Activated T-helper 2 cell treated with anti-CD3 and anti-CD28 coated beads, Interferon-gamma antibody, Interleukin-2, Interleukin-4, amounts not matched to agents 10 μg/mL and 5 μg/mL and 100 μg/mL, durations not matched to agents 14 hours and 24 hours and 36 hours (primary cell): ENCODE results near the gene TXNRD2. TPM values are rescaled to one million over a fixed set of nuclear protein-coding genes. Genes with fewer than 3 reads are reported as not detected.

Experiments used
- DNase-seq: peaks from one replicate; pipeline ENCODE4 v3.0.0; 2021; ENCODE audit warnings: low spot score
- H3K27ac Mint-ChIP-seq: one replicate; pipeline ENCODE4 v1.8.0; 2021; ENCODE audit warnings: mixed read lengths
- H3K27me3 Mint-ChIP-seq: one replicate; pipeline ENCODE4 v1.8.0; 2021; ENCODE audit warnings: low read depth, mixed read lengths
- H3K36me3 Mint-ChIP-seq: one replicate; pipeline ENCODE4 v1.8.0; 2021; ENCODE audit warnings: low read depth, mixed read lengths
- H3K4me1 Mint-ChIP-seq: one replicate; pipeline ENCODE4 v1.8.0; 2021; ENCODE audit warnings: low read depth, mixed read lengths
- H3K4me3 Mint-ChIP-seq: one replicate; pipeline ENCODE4 v1.8.0; 2021; ENCODE audit warnings: low read depth, mild to moderate bottlenecking, moderate library complexity, mixed read lengths
- H3K9me3 Mint-ChIP-seq: one replicate; pipeline ENCODE4 v1.8.0; 2021; ENCODE audit warnings: mixed read lengths
- intact Hi-C: fragments of 100-400 bp; cut with micrococcal nuclease; formaldehyde crosslinking; loops from one replicate; pipeline ENCODE4 v1.15.1; 2023
- total RNA-seq: library from RNA; stranded (reverse); gene quantifications from 2 replicates; pipeline ENCODE4 v1.2.3, GENCODE V29; 2022

The TXNRD2 gene
- total RNA-seq, 1 donor from 2014 or later: 19.9 TPM

DNA sequence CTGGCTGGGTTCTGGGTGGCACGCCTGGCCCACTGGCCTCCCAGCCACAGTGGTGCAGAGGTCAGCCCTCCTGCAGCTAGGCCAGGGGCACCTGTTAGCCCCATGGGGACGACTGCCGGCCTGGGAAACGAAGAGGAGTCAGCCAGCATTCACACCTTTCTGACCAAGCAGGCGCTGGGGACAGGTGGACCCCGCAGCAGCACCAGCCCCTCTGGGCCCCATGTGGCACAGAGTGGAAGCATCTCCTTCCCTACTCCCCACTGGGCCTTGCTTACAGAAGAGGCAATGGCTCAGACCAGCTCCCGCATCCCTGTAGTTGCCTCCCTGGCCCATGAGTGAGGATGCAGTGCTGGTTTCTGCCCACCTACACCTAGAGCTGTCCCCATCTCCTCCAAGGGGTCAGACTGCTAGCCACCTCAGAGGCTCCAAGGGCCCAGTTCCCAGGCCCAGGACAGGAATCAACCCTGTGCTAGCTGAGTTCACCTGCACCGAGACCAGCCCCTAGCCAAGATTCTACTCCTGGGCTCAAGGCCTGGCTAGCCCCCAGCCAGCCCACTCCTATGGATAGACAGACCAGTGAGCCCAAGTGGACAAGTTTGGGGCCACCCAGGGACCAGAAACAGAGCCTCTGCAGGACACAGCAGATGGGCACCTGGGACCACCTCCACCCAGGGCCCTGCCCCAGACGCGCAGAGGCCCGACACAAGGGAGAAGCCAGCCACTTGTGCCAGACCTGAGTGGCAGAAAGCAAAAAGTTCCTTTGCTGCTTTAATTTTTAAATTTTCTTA is 27.7 kb upstream of the TXNRD2 start:
- DNase-seq: no peak
- intact Hi-C loops: no loop called here
- no peak overlapping the region for H3K4me3 Mint-ChIP-seq
- no peaks in the 10 kb centered on the region for H3K27me3 Mint-ChIP-seq
- no peaks in the 10 kb centered on the region for H3K9me3 Mint-ChIP-seq
- H3K4me1 Mint-ChIP-seq: no peaks in the 10 kb centered on the region
- peaks cover 13% of the 10 kb centered on the region for H3K36me3 Mint-ChIP-seq
- H3K27ac Mint-ChIP-seq: no peak overlapping the region

DNA sequence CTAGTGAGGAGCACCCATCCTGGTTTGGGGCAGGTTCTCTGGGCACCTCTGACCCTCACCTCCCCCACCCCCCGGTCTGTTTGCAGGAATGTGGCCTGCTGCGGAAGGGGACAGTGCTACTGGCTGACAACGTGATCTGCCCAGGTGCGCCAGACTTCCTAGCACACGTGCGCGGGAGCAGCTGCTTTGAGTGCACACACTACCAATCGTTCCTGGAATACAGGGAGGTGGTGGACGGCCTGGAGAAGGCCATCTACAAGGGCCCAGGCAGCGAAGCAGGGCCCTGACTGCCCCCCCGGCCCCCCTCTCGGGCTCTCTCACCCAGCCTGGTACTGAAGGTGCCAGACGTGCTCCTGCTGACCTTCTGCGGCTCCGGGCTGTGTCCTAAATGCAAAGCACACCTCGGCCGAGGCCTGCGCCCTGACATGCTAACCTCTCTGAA is 26.9 kb upstream of the TXNRD2 start:
- intact Hi-C loops: no loop called here
- Mint-ChIP-seq H3K4me1 (no peaks in the 10 kb centered on the region), H3K27ac (no peak overlapping the region), H3K36me3 (peaks cover 13% of the 10 kb centered on the region), H3K9me3 (no peaks in the 10 kb centered on the region), H3K27me3 (no peaks in the 10 kb centered on the region), H3K4me3 (no peak overlapping the region)
- no peak for DNase-seq

DNA sequence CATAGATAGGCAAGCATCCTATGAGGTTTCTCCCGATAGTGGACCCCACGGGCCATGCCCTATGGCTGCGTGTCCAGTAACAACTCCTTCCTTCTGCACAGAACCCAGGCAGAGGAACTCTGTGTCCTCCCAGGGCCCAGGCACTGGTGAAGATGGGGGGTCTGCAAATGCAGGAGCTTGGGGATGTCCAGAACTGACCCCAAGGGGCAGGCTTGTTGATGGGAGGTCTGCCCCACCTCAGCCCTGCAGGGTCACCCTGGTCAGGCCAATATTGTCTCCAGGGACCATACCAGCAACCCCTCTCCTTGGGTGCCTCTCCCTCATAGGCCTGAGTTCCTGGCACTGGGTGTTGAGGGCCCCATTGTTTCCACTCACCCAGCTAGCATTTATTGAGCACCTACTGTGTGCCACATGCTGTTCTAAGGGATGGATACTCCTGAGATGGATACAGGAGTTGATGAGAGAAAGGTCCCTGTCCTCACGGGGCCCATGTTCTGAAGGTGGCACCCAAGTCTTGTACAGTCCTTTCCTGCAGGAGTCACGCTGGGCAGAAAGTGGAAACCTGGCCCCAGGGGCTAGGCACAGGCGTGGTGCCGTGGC is 26.3 kb upstream of the TXNRD2 start:
- H3K27me3 Mint-ChIP-seq: no peaks in the 10 kb centered on the region
- no peak overlapping the region for H3K4me3 Mint-ChIP-seq
- no peak for DNase-seq
- peaks cover 2% of the 10 kb centered on the region for H3K4me1 Mint-ChIP-seq
- peaks cover 16% of the 10 kb centered on the region for H3K36me3 Mint-ChIP-seq
- H3K9me3 Mint-ChIP-seq: no peaks in the 10 kb centered on the region
- H3K27ac Mint-ChIP-seq: no peak overlapping the region
- intact Hi-C loops: no loop called here

DNA sequence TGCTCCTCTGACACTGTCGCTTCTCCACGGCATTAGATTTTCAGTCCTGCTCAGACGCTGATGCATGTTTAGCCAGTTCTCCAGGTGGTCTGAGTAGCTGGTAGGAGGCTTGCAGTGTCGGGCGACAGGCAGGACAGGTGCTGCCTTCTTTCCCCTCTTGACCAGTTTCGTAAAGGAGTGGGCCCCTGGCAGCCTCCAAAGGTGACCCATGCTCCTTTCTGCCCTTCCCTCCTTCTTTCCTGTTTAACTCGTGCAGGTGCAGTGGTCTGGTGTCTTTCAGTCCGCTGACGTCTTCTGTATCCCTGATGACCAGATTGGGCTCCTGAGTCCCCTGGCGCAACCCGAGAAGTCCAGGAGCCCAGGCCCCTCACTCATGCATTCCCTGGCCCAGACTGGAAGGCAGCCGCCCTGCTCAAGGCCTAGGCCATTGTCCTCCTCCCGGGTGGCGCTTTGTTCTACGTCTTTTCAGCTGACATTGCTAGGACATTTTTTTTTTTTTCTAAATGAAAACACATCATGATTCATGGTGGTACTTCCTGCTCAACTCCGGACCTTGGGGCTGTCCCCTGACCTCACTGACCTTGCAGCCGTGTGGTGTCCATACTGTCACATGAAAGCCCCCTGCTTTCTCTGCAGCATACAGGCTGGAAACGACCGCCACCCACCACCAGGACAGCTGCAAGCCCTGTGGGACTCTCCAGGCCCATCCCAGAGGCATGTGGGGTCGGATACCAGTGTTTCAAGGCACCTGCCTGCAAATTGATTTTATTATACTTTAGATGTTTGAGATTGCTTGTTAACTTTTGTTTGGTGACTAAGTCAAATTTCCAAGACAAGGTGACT is 25.5 kb upstream of the TXNRD2 start:
- H3K36me3 Mint-ChIP-seq: peaks cover 16% of the 10 kb centered on the region
- no peak for DNase-seq
- intact Hi-C loops: no loop called here

GRCh38 chr22:19965771-19966709 is 24.4 kb upstream of the TXNRD2 start:
- Mint-ChIP-seq H3K27me3 (no peaks in the 10 kb centered on the region), H3K4me3 (no peak overlapping the region), H3K4me1 (peaks cover 3% of the 10 kb centered on the region), H3K36me3 (peaks cover 16% of the 10 kb centered on the region), H3K27ac (no peak overlapping the region), H3K9me3 (no peaks in the 10 kb centered on the region)
- intact Hi-C loops: no loop called here
- DNase-seq: no peak

More for the DNA sequence above, 25.5 kb upstream of the TXNRD2 start:
- no peak overlapping the region for H3K4me3 Mint-ChIP-seq
- H3K27ac Mint-ChIP-seq: no peak overlapping the region
- H3K4me1 Mint-ChIP-seq: peaks cover 3% of the 10 kb centered on the region
- H3K27me3 Mint-ChIP-seq: no peaks in the 10 kb centered on the region
- H3K9me3 Mint-ChIP-seq: no peaks in the 10 kb centered on the region

DNA sequence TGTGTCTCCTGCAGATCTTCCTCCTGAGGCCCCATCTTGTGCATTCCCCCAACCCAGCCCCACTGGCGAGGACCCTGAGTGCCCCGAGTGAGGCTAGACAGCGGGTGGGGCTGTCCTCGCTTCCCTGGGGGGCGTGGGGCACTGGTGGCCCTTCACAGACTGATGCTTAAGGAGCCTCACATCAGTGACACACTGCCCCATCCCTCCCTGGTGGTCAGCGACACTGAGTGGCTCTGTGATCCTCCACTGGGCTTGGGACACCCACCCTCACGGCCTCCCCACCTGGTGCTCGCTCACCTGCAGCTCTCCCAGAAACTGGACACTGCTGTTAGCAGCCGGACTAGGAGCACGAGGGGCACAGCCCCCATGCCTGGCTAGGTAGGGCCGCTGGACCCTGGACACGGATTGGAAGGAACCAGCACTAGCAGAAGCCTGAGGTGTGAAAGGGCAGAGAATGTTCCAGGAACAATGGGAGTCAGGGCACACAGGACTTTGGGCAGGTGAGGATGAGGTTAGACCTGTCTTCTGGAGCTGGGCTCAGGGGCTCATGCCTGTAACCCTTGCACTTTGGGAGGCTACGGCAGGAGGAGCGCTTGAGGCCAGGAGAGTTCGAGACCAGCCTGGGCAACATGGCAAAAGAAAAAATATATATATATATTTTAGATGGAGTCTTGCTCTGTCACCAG is 23.2 kb upstream of the TXNRD2 start:
- Mint-ChIP-seq H3K4me1 (peaks cover 10% of the 10 kb centered on the region), H3K27me3 (no peaks in the 10 kb centered on the region), H3K27ac (no peak overlapping the region), H3K36me3 (peaks cover 16% of the 10 kb centered on the region), H3K4me3 (no peak overlapping the region), H3K9me3 (no peaks in the 10 kb centered on the region)
- DNase-seq: no peak
- intact Hi-C loops: no loop called here

DNA sequence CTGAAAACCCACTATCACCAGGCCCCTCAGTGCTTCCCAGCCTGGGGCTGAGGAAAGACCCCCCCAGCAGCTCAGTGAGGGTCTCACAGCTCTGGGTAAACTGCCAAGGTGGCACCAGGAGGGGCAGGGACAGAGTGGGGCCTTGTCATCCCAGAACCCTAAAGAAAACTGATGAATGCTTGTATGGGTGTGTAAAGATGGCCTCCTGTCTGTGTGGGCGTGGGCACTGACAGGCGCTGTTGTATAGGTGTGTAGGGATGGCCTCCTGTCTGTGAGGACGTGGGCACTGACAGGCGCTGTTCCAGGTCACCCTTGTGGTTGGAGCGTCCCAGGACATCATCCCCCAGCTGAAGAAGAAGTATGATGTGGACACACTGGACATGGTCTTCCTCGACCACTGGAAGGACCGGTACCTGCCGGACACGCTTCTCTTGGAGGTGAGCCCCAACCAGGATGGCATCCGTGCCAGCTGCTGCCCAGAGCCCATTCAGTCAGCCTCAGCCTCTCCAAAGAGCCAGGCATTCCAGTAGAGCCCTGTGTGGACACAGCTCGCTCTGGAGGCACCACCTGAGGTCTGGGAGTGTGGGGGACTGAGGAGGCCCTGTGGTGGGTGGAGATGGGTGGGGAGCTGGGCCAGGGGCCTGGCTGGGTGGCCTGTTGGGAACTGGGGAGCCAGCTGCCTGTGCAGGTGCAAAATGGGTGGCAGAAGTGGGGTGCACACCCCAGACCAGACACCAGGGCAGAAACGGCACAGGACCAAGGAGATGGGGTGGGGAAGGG is 22.4 kb upstream of the TXNRD2 start:
- Mint-ChIP-seq H3K4me3 (no peak overlapping the region), H3K27me3 (no peaks in the 10 kb centered on the region), H3K27ac (no peak overlapping the region), H3K36me3 (peaks cover 16% of the 10 kb centered on the region), H3K9me3 (no peaks in the 10 kb centered on the region), H3K4me1 (peaks cover 11% of the 10 kb centered on the region)
- no peak for DNase-seq
- intact Hi-C loops: no loop called here

- Mint-ChIP-seq H3K4me3 (no peak overlapping the region), H3K4me1 (peaks cover 11% of the 10 kb centered on the region), H3K36me3 (peaks cover 16% of the 10 kb centered on the region), H3K27me3 (no peaks in the 10 kb centered on the region), H3K27ac (peak overlapping the region; percentile 67), H3K9me3 (no peaks in the 10 kb centered on the region)
- intact Hi-C loops: no loop called here
- DNase-seq: no peak
Measured at GRCh38 chr22:19962909-19963806, 21.5 kb upstream of the TXNRD2 start.

- peak; percentile 44 for DNase-seq
- intact Hi-C loops: no loop called here
- H3K4me1 Mint-ChIP-seq: peaks cover 11% of the 10 kb centered on the region
Measured at GRCh38 chr22:19962246-19962908, 20.8 kb upstream of the TXNRD2 start.

DNA sequence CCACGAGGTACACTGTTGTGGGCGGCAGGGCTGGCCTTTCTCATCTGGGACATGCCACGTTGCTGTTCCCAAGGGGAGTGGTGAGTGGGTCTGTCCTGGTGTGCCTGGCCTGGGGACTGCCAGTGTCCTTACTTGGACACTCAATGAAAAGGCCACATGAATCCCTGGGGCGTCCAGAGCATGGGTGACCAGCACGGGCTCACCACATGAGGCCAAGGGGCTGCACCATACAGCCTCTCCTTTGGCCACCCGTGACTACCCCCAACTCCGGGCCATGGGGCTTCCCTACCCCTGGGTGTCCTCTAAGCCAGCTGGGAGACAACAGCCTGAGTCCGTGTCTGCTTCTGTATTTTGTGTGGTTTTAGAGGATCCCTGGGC is 20.2 kb upstream of the TXNRD2 start:
- no peak for DNase-seq
- no peaks in the 10 kb centered on the region for H3K9me3 Mint-ChIP-seq
- H3K27ac Mint-ChIP-seq: no peak overlapping the region
- H3K4me3 Mint-ChIP-seq: no peak overlapping the region
- intact Hi-C loops: no loop called here
- no peaks in the 10 kb centered on the region for H3K27me3 Mint-ChIP-seq
- peaks cover 10% of the 10 kb centered on the region for H3K36me3 Mint-ChIP-seq
- peaks cover 11% of the 10 kb centered on the region for H3K4me1 Mint-ChIP-seq

More at GRCh38 chr22:19962246-19962908, 20.8 kb upstream of the TXNRD2 start:
- no peak overlapping the region for H3K27ac Mint-ChIP-seq
- H3K27me3 Mint-ChIP-seq: no peaks in the 10 kb centered on the region
- H3K4me3 Mint-ChIP-seq: no peak overlapping the region
- no peaks in the 10 kb centered on the region for H3K9me3 Mint-ChIP-seq
- H3K36me3 Mint-ChIP-seq: peaks cover 15% of the 10 kb centered on the region
